PC-9 (cell line): ENCODE results near the gene UST. TPM values are rescaled to one million over a fixed set of nuclear protein-coding genes. Genes with fewer than 3 reads are reported as not detected.

Experiments used
- BruUV-seq: library from RNA; stranded (reverse); fragments of 400-500 nt; replicated peaks from 2 replicates; lab custom pipeline; 2021; lab: Mats Ljungman, UMichigan
- CTCF ChIA-PET: fragments of 300-600 bp; sonication (Branson Sonifier 250); formaldehyde crosslinking; loops from one replicate; lab custom pipeline; 2022; ENCODE audit warnings: antibody characterized with exemption; lab: Charles Lee
- POLR2A ChIA-PET: fragments of 300-600 bp; sonication (Branson Sonifier 250); formaldehyde crosslinking; loops from one replicate; lab custom pipeline; 2022; ENCODE audit warnings: antibody characterized with exemption; ENCODE audit not compliant: unreplicated experiment; lab: Charles Lee
- DNase-seq, 2 experiments: peaks; one replicate each; pipeline versions ENCODE4 v3.0.0 to v3.0.0-alpha.2; 2015 to 2022; ENCODE audit warnings: mixed read lengths in 1 of 2
- H2AFZ ChIP-seq: fragments of 200-600 bp; sonication (generic); 2 replicates; pipeline ENCODE4 v1.8.1; 2017; ENCODE audit warnings: antibody characterized with exemption
- H3F3A ChIP-seq: fragments of 200-600 bp; sonication (generic); 2 replicates; pipeline ENCODE4 v1.8.1; 2017; ENCODE audit warnings: antibody characterized with exemption, mild to moderate bottlenecking, low read depth; ENCODE audit not compliant: insufficient read depth
- H3K27ac ChIP-seq: fragments of 200-600 bp; sonication (generic); 2 replicates; pipeline ENCODE4 v1.6.1; 2016; ENCODE audit warnings: mixed run types
- H3K27me3 ChIP-seq: fragments of 200-600 bp; sonication (generic); 2 replicates; pipeline ENCODE4 v1.6.1; 2016; ENCODE audit warnings: low read depth, mixed run types; ENCODE audit not compliant: insufficient read depth
- H3K36me3 ChIP-seq: fragments of 200-600 bp; sonication (generic); 2 replicates; pipeline ENCODE4 v1.6.1; 2016; ENCODE audit warnings: low read depth, mixed run types
- H3K4me1 ChIP-seq: fragments of 200-600 bp; sonication (generic); replicated peaks from 2 replicates; pipeline ENCODE4 v1.6.1; 2016; ENCODE audit warnings: mixed run types; ENCODE audit not compliant: insufficient read depth
- H3K4me2 ChIP-seq: fragments of 200-600 bp; sonication (generic); 2 replicates; pipeline ENCODE4 v1.6.1; 2017; ENCODE audit warnings: mixed run types
- H3K4me3 ChIP-seq: fragments of 200-600 bp; sonication (generic); 2 replicates; pipeline ENCODE4 v1.6.1; 2016; ENCODE audit warnings: mixed run types
- H3K79me2 ChIP-seq: fragments of 200-600 bp; sonication (generic); 2 replicates; pipeline ENCODE4 v1.6.1; 2017; ENCODE audit warnings: low read depth, mixed run types
- H3K9me2 ChIP-seq: fragments of 200-600 bp; sonication (generic); 2 replicates; pipeline ENCODE4 v1.8.1; 2017; ENCODE audit warnings: mild to moderate bottlenecking; ENCODE audit not compliant: insufficient read depth
- H3K9me3 ChIP-seq: fragments of 200-600 bp; sonication (generic); 2 replicates; pipeline ENCODE4 v1.8.1; 2016; ENCODE audit warnings: low read depth; ENCODE audit not compliant: insufficient read depth
- H4K20me1 ChIP-seq: fragments of 200-600 bp; sonication (generic); 2 replicates; pipeline ENCODE4 v1.8.1; 2017; ENCODE audit not compliant: insufficient read depth
- CTCF ChIP-seq: fragments of 200-600 bp; sonication (generic); conservative IDR thresholded peaks from 2 replicates; pipeline ENCODE4 v1.6.1; 2017; ENCODE audit warnings: mixed run types, antibody characterized with exemption, mild to moderate bottlenecking, moderate library complexity
- EZH2 ChIP-seq: fragments of 200-600 bp; sonication (generic); IDR thresholded peaks from 2 replicates; pipeline ENCODE4 v1.8.0; 2017; ENCODE audit warnings: antibody characterized with exemption, low read depth
- intact Hi-C: fragments of 100-400 bp; cut with micrococcal nuclease; formaldehyde crosslinking; loops from one replicate; pipeline ENCODE4 v1.10.0; 2022; ENCODE audit not compliant: unreplicated experiment
- total RNA-seq: library from RNA; stranded (reverse); gene quantifications from 2 replicates; pipeline ENCODE4 v1.2.3, GENCODE V29; 2021

The UST gene
- total RNA-seq, 1 experiment from 2014 or later: 4.2 TPM

- no peaks in the 10 kb centered on the region for H3K36me3 ChIP-seq
- H3K27ac ChIP-seq: no peak overlapping the region
- no peak for TF ChIP-seq EZH2
- no peak for TF ChIP-seq CTCF
- H3K9me3 ChIP-seq: no peaks in the 10 kb centered on the region
- intact Hi-C loops: no loop called here
- no peaks in the 10 kb centered on the region for H3K27me3 ChIP-seq
- no peaks in the 10 kb centered on the region for H4K20me1 ChIP-seq
- H3K4me3 ChIP-seq: no peak overlapping the region
- H3K9me2 ChIP-seq: no peaks in the 10 kb centered on the region
- DNase-seq: no peak
- H3K4me2 ChIP-seq: no peak overlapping the region
- no peaks in the 10 kb centered on the region for H3K79me2 ChIP-seq
- BruUV-seq: no TSS peak
- H3K4me1 ChIP-seq: no peaks in the 10 kb centered on the region
- ChIA-PET CTCF (no interaction called here), POLR2A (no interaction called here)
- no peaks in the 10 kb centered on the region for H3F3A ChIP-seq
- H2AFZ ChIP-seq: no peak overlapping the region
Observed at GRCh38 chr6:148959501-148959900, 212.7 kb downstream of the UST start.

GRCh38 chr6:148962854-148963515, 216.2 kb downstream of the UST start:
- intact Hi-C loops: no loop called here
- Histone ChIP-seq H3F3A (no peaks in the 10 kb centered on the region), H3K4me3 (no peak overlapping the region), H3K27me3 (no peaks in the 10 kb centered on the region), H3K4me2 (no peak overlapping the region), H4K20me1 (no peaks in the 10 kb centered on the region), H3K4me1 (no peaks in the 10 kb centered on the region), H3K79me2 (no peaks in the 10 kb centered on the region), H2AFZ (no peak overlapping the region), H3K36me3 (no peaks in the 10 kb centered on the region), H3K9me2 (no peaks in the 10 kb centered on the region), H3K27ac (no peak overlapping the region), H3K9me3 (no peaks in the 10 kb centered on the region)
- no peak for TF ChIP-seq EZH2
- TF ChIP-seq CTCF: no peak
- DNase-seq: no peak
- BruUV-seq: no TSS peak
- ChIA-PET POLR2A (no interaction called here), CTCF (interaction anchor here (0.6 kb wide), 1 partner anchor 471 kb away, joined by 3 read pairs; no protein-coding TSS in a partner anchor)

GRCh38 chr6:148963738-148964137, 216.9 kb downstream of the UST start:
- no peak for DNase-seq
- Histone ChIP-seq H3K27ac (no peak overlapping the region), H2AFZ (no peak overlapping the region), H3K79me2 (no peaks in the 10 kb centered on the region), H3K4me3 (no peak overlapping the region), H4K20me1 (no peaks in the 10 kb centered on the region), H3F3A (no peaks in the 10 kb centered on the region), H3K36me3 (no peaks in the 10 kb centered on the region), H3K9me2 (no peaks in the 10 kb centered on the region), H3K4me2 (no peak overlapping the region), H3K9me3 (no peaks in the 10 kb centered on the region), H3K4me1 (no peaks in the 10 kb centered on the region), H3K27me3 (no peaks in the 10 kb centered on the region)
- intact Hi-C loops: no loop called here
- ChIA-PET POLR2A (no interaction called here), CTCF (no interaction called here)
- TF ChIP-seq EZH2 (no peak), CTCF (no peak)
- BruUV-seq: no TSS peak
